Activated CD4-positive, alpha-beta T cell treated with anti-CD3 and anti-CD28 coated beads for 4 hours (primary cell): ENCODE results near the gene CLPTM1L.
"Not testable (repeated sequence)": the region's sequence is repeated elsewhere in the genome, so short reads cannot be mapped to it uniquely, and the experiment has no call there.

Experiments used
- DNase-seq, 2 donors: peaks; one replicate each; pipeline ENCODE4 v3.0.0-alpha.2; 2020

The CLPTM1L gene

DNA sequence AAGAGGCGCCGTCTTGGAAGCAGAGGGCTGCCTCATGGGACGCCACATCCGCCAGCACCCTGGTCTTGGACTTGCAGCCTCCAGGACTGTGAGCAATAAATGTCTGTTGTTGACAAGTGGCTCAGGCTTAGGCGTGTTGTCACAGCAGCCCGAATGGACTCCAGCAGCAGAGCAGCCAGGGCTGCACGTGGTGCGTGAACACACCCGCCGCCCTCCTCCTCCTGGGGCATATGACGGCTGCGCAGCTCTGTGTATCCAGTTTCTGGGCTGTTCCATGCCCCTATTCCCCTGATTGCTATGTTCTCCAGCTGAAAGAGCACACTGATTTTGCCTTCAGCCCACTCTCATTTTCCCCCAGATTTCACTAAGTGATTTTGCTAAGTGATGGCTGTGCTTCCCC, 36.0 kb upstream of the CLPTM1L start:
- no peak for DNase-seq

DNA sequence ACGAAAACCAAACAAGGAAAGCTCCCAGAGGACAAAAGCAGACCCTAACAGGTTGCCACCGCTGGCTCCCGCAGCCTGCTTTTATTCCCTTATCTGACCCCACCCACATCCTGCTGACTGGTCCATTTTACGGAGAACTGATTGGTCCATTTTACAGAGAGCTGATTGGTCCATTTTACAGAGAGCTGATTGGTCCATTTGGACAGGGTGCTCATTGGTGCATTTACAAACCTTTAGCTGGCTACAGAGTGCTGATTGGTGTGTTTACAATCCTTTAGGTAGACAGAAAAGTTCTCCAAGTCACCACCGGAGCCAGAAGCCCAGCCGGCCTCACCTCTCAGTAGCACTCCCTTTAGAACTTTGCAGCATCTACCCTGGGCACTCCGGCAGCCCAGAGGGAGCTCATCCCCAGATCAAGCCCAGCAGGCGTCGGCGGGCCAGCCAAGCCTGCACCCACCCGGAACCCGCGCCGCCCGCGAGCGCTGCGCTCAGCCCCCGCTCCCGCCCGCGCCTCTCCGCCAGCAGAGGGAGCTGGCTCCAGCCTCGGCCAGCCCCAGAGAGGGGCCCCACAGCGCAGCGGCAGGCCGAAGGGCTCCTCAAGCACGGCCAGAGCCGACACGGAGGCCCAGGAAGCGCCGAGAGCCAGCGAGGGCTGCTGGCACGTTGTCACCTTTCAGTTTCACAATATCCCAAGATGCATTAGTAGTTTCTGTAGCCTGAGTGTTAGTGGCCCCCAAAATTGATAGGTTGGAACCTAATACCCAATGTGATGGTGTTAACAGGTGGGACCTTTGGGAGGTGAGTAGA, 35.3 kb upstream of the CLPTM1L start:
- peak; percentile 43 to 51 for DNase-seq

DNA sequence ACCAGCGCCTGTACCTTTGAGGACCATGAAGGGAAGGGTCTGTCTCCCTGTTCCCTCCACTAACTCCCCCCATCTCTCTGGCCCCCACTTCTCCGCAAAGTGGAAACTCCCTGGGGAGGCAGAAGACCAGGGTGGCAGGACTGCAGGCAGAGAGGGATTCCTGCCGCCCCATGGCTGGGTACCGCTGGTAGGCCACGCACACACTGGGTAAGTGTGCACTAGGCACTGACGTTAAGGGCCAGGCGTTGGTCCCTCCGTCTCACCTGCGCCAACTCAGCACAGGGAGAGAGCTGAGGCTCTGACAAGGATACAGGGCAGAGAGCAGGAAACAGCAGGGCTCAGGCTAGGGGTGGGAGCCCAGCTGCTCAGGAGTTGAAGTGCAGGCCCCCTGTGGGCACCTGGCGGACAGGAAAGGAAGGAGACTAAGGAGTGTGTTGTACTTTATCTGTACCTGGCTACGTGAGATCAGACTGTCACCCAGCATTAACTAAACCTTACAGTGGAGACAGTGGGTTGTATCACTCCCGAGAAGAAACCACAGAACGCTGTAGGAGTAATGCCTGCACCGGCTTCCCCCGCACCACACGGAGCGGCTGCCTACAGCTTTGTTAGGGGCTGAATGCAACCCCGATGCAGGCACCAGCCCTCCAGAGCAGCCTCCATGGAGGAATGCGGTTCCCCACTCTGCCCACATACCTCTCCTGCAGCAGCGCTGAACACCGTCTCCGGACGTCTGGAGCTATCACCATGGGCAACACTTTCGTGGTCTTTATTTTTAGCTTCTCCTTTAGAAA, 34.2 kb upstream of the CLPTM1L start:
- no peak for DNase-seq

DNA sequence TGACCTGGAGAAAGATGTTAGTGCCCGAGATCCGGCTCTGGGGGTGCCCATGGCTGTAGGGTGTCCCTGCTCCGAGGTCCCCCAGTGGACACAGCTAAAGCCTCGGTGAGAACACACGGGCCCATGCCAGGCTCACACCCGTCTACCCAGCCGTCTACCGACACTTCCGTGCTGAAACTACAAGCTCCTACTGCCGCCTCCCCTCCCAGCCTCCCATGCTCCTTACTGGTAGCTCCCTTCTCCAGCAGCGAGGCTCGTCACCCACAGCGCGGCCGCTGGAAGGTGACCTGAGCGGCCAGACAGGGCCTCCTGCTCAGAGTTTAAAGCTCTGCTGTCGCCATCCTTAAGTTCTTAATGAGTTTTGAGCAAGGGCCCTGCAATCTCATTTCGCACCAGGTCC, 33.2 kb upstream of the CLPTM1L start:
- DNase-seq = no peak

DNA sequence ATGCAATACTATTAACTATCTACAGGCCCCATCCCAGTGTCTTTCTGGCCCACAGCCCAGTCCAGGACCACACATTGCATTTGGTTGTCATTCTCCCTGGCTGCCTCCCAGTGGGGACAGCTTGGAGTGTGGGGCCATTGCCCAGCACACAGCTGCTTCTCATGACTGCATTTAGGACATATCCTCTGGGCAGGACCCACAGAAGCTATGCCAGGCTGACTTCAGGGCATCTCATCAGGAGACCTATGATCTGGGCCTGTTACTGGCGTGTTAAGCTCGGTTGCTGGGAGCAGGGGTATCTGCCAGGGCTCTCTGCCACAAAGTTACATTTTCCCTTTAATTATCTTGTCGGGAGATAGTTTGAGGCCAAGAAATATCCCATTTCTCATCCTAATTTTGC, 32.1 kb upstream of the CLPTM1L start:
- DNase-seq = no peak

DNA sequence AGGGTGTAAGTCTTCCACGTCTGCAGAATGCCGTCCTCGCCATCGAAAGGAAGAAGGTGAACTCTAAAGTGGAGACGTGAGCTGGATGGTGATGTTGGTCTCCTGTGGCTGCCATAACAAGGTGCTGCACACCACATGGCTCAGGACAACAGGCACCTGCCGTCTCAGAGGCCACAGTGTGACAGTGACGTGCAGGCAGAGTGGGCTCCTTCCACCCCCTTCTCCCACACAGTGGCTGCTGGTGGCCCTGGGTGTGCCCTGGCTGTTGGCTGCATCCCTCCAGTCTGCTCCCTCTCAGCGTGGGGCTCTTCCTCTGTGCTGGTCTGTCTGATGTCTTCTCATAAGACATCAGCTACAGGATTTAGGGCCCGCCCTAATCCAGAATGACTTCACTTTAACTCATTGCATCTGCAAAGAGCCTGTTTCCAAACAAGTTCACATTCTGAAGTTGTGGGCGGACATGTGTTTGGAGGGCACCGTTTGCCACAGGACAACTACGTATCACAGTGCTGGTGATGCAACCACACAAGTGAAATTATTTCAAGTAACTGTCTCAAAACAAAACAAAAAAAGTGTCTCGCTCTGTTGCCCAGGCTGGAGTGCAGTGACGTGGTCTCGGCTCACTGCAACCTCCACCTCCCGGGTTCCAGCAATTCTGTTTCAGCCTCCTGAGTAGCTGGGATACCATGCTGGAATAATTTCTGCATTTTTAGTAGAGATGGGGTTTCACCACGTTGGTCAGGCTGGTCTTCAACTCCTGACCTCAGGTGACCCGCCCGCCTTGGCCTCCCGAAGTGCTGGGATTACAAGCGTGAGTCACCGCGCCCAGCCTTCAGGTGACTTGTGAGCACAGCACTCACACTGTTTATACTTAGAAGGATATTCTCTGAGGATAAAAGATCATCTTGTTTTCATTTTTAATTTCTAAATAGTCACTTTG, 31.2 kb upstream of the CLPTM1L start:
- DNase-seq = no peak

DNA sequence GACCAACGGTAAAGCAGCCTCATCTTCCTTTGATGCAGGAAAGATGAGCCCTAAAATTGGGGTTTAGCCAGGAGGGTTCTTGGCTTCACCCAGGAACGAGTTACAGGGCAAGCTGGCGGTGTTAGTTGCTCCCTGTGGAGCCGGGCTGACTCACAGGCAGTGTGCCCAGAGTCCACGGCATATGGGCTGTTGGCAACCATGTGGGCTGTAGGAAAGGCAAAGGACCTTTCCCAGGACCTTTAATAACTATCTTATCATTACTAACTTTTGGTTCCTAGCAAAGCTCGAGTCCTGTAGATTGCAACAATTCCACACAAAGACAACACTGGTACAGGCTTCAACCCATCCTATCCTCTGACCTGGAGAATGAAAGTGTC, 29.8 kb upstream of the CLPTM1L start:
- DNase-seq = no peak

DNA sequence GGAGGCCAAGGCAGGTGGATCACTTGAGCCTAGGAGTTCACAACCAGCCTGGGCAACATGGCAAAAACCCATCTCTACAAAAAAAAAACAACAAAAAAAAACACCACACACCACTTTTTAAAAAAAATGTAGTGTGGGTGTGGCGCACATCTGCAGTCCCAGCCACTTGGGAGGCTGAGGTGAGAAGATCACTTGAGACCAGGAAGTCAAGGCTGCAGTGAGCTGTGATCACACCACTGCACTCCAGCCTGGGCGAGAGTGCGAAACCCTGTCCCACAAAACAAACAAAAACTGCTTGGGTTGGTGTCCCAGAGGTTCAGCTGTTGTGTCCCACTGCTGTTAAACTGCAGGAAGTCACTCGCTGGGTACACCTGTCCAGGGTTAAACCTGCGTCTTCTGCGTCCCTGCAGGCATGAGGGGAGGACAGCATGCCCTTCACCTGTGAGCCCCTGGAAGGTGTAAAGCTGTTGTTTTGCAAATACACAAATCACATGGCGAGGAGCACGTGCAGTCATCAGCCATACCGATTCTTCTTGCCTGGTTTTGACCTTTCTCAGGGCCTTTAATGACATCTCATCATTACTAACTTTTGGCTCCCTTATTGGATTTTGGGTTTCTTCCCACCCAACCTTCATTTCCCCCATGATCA, 29.3 kb upstream of the CLPTM1L start:
- DNase-seq = no peak

DNA sequence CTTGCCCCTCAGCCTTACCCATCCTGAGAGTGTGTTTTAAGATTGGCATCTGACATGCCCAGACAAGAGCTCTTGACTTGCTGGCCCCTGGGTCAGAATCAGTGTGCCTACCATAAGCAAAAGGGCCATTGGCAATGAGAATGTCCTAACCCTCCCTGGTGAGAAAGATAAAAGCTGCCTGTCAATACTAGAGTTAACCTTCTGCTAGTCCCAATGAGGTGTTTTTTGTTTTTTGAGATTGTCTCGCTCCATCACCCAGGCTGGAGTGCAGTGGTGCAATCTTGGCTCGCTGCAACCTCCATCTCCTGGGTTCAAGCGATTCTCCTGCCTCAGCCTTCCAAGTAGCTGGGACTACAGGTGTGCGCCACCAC, 27.1 kb upstream of the CLPTM1L start:
- DNase-seq = not testable (repeated sequence)

DNA sequence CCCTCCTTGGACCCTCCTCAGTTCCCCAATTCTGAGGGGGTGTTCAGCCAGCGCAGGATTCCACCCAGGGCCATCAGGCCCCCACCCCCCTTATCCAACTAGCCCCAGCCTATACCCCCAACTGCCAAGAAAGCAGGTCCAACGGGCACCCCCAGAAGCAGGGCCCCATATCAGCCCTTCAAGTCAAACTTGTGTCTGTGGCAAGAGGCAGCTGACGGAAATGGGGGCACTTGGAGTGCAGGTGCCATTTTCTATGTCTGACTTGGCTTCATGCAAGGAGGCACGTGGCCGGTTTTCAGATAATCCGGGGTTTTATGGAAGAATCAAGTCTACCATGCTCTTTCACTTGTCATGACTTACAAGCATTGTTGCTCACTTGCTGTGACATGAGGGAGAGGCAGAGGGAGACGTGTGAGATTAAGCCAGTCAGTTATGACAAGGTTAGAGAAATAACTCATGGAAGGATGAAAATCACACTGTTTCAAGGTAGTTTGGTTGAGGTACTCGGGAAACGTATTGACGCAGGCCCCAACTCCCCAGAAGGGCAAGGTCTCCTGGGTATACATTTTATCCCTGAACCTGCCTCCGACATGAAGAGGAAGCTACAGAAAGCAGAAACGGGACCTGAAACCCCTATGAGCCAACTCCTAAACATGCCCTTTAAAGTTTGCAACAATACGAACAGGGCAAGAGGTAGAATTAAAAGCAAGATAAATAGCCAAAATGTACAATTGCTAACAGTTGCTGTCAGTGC, 26.5 kb upstream of the CLPTM1L start:
- no peak for DNase-seq

DNA sequence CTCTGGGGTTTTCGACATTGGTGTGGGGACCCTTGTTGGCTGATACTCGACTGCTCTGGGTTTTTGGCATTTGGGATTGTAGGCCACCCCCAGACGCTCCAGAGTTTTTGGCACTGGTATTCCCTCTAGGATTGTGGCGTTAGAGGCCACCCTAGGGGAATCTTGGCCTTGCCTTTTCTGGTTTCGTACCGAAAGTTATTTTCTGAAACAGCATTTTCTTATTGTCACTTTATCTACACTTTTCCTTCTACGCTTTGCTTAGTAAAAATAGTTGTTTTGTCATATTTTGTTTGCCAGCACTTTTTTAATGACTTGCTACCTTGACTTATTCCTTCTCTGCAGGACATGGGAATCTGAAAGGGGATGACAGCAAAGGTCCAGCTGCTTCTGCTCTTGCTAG, 25.1 kb upstream of the CLPTM1L start:
- DNase-seq = no peak

DNA sequence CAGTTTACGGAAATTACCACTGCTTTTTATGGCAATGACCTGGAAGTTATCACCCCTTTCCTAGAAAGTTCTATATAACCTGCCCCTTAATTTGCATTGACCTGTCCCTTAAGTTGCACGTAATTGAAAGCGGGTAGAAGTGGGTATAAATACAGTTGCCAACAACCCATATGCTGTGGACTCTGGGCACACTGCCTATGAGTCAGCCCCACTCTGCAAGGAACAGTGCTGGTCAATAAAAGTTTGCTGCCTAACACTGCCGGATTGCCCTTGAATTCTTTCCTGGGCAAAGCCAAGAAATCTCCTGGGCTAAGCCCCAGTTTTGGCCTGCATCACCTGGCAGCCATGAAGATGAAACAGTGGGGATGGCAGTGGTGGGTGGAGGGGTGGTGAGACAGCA, 23.9 kb upstream of the CLPTM1L start:
- DNase-seq = no peak

DNA sequence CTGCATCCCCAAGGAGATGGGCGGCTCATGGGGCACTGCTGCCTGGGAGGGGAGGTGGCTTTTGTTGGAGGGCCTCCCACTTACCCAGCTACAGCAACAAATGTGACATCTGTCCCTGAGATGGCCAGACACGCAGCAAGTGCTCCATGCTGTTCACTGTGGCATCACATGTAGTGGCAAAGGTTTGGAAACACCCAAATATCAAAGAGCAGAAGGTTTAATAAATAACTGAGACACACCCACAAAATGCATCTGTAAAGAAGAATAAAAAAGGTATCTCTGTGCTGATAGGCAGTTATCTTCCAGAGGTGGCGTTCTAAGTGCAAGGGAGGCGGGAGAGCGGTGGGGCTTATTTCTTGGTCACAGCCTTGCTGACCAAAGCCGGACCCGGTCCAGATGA, 23.3 kb upstream of the CLPTM1L start:
- no peak for DNase-seq

DNA sequence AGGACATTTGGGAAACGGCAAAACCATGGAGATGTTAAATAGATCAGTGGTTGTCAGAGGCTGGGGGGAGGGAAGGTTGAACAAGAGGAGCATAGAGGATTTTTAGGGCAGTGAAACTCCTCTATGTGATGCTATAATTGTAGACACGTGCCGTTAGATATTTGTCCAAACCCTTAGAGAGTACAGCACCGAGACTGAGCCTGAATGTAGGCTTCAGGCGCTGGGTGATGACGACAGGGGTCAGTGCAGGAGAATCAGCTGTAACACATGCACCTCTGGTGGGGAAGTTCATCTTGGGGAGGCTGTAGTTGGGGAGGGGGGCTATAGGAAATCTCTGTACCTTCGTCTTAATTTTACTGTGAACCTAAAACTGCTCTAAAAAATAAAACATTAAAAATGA, 22.2 kb upstream of the CLPTM1L start:
- no peak for DNase-seq

DNA sequence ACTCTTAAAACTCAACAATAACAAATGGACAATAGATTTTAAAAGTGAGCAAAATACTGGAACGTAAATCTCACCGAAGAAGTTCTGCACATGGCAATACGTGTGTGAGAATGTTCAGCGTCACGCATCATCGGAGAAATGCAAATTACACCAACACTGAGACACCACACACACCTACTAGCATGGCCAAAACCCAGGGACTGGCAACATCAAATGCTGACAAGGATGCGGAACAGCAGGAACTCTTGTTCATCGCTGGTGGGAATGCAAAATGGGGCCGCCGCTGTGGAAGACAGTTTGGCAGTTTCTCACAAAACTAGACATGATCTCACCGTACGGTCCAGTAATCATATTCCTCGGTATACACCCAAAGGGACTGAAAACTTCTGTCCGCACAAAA, 21.6 kb upstream of the CLPTM1L start:
- no peak for DNase-seq

DNA sequence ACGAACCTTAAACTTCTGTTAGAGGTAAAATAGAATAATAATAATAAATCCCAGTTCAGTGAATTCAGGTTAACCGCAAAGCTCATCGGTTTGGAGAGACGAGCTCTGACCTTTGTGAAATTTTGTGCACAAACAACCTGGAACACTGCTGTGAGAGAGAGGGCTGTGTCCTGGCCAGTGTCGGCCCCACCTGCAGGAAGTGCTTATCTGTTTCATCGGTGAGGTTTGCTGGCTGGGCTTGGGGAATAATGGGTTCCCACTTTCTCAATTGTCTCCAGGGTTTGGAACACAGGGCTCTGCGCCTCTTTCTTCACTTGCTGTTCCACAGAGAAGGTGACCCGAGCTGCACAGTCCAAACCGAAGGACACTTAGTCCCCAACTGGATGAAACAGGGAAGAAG, 19.3 kb upstream of the CLPTM1L start:
- DNase-seq = no peak

DNA sequence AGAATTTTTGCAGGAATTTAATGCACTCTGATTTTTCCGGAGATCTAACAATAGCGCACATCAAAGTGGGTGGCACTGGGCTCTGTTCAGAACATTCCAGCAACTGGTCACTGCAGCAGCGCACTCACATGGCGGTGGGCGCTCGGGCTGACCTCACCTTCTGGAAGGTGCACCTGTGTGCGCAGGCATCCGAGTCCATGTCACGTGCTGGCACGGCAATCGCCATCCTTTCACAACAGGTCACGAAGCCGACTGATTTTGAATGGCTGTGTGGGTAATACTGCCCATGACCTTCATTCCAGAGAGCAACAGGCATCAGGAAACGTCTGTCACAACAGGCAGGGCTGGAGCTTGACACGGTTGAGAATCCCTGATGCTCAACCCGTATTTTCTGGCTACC, 18.7 kb upstream of the CLPTM1L start:
- DNase-seq = no peak

DNA sequence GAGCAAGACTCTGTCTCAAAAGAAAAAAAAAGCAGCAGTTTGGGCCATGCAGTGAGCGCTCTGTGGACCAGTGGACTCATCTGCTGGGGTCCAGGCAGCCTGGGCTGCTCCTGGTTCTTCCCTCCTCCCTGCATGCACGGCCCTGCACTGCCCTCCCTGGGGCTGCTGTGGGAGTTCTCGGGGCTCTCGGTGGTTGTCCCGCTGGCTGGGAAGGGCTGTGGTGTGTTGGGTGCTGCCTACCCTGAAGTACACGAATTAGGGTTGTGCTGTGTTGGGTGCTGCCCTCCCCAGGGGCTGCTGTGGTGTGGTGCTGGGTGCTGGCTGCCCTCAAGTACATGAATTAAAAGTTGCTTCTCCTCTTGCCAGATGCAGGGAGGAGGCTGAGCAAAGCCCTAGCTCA, 18.3 kb upstream of the CLPTM1L start:
- DNase-seq = no peak

DNA sequence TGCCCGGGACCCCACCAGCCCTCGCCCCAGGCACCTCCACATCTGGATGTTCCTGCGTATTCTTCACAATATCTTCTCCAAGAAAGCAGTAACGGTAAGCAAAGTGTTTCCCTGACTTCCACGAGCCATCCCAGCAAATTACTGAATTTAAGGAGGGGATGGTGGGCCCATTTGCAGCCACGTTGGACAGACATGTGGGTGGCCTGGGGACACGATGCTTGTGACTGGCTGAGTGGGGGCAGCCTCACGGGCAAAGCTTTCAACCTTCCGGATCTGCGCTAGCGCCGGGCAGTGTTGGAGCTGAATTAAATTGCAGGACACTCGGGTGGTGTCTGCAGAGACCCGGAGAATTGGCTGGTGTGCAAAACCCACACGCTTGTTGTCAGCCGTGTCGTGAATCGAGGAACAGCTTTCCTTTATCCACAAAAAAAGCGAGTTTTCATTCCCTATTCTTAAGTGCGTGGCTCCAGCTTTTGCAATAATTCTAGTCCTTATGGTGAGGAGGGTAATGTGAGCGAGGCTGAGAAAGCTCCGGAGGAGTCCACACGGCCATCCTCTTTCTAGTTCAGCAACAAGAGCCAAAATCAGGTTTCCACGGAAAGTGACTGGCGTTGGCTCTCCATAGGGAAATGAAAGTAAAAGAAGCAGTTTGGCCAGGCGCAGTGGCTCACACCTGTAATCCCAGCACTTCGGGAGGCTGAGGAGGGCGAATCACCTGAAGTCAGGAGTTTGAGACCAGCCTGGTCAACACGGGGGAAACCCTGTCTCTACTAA, 17.5 kb upstream of the CLPTM1L start:
- DNase-seq = no peak

DNA sequence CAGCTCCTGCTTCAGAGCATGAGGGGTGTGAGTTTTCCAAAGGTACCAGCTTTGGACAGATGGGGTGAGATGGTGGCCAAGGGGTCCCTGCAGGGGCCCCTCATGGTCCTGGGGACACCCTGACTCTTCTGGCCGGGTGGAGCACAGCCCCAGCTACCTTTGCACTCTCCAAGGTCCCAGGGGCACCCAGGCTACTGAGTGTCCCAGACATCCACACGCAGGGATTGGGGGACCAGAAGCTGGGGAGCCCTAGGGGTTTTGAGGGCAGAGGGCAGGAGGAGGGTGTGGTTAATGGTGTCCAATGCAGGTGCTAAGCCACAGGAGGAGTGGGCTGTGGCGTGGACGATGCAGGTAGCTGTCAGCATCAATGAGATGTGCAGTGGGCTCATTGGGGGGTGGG, 16.0 kb upstream of the CLPTM1L start:
- DNase-seq = no peak

DNA sequence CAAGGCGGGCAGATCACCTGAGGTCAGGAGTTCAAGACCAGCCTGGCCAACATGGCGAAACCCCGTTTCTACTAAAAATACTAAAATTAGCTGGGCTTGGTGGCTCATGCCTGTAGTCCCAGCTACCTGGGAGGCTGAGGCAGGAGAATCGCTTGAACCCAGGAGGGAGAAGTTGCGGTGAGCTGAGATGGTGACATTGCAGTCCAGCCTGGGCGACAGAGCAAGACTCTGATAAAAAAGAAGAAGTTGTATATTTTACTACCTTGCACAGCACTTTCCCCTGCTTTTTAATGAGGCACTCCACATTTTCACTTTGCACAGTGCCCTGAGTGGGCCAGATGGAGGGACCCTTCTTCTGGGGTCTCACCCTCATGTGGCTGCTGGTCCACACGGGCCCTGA, 15.5 kb upstream of the CLPTM1L start:
- DNase-seq = not testable (repeated sequence)
